NCI-H1048 (cell line): ENCODE results near the gene SNX9.
"Not testable (repeated sequence)": the region's sequence is repeated elsewhere in the genome, so short reads cannot be mapped to it uniquely, and the experiment has no call there.

Experiments used
- DNase-seq: peaks from one replicate; lab custom pipeline; 2025; lab: John Stamatoyannopoulos, UW

The SNX9 gene

GRCh38 chr6:157925771-157926170 lies 102.7 kb downstream of the SNX9 start:
- no peak for DNase-seq

GRCh38 chr6:157927011-157927410 lies 104.0 kb downstream of the SNX9 start:
- DNase-seq: no peak

- DNase-seq: no peak
Measured at GRCh38 chr6:157928428-157928827, 105.4 kb downstream of the SNX9 start.

GRCh38 chr6:157929076-157929475 lies 106.0 kb downstream of the SNX9 start:
- no peak for DNase-seq

GRCh38 chr6:157929765-157930319 lies 106.8 kb downstream of the SNX9 start:
- DNase-seq: no peak

GRCh38 chr6:157935786-157936185 lies 112.7 kb downstream of the SNX9 start:
- DNase-seq: no peak

GRCh38 chr6:157937318-157937717 lies 114.3 kb downstream of the SNX9 start:
- DNase-seq: no peak

GRCh38 chr6:157937916-157938315 lies 114.9 kb downstream of the SNX9 start:
- no peak for DNase-seq

- DNase-seq: not testable (repeated sequence)
Measured at GRCh38 chr6:157940375-157941036, 117.5 kb downstream of the SNX9 start.

GRCh38 chr6:157941101-157941863 lies 118.2 kb downstream of the SNX9 start:
- DNase-seq: no peak

GRCh38 chr6:157942351-157942750 lies 119.3 kb downstream of the SNX9 start:
- DNase-seq: no peak

GRCh38 chr6:157943249-157943963 lies 120.4 kb downstream of the SNX9 start:
- no peak for DNase-seq

GRCh38 chr6:157943964-157944283 lies 120.9 kb downstream of the SNX9 start:
- DNase-seq: no peak

GRCh38 chr6:157944983-157945931 lies 122.2 kb downstream of the SNX9 start:
- no peak for DNase-seq

- no peak for DNase-seq
Measured at GRCh38 chr6:157946053-157946617, 123.1 kb downstream of the SNX9 start.

- no peak for DNase-seq
Measured at GRCh38 chr6:157946865-157947532, 124.0 kb downstream of the SNX9 start.

GRCh38 chr6:157950899-157951298 lies 127.9 kb downstream of the SNX9 start:
- not testable (repeated sequence) for DNase-seq

GRCh38 chr6:157951828-157952227 lies 128.8 kb downstream of the SNX9 start:
- no peak for DNase-seq

GRCh38 chr6:157952861-157953351 lies 129.9 kb downstream of the SNX9 start:
- no peak for DNase-seq

GRCh38 chr6:157953580-157954091 lies 130.6 kb downstream of the SNX9 start:
- DNase-seq: no peak
